Sigmoid colon (tissue), 7 donors: ENCODE data around the gene ZBTB40. TPM values are rescaled to one million over a fixed set of nuclear protein-coding genes. Genes with fewer than 3 reads are reported as not detected.

Experiments
- DNase-seq: peaks from one replicate; pipeline ENCODE4 v3.0.0-alpha.2; 2019
- H3K27ac ChIP-seq, 4 donors: fragments of 200-600 bp; sonication (generic); one replicate each; pipeline ENCODE4 v1.5.1; 2016 to 2019; ENCODE audit warnings: mild to moderate bottlenecking in 1 of 4
- H3K27me3 ChIP-seq, 3 donors: fragments of 200-600 bp; sonication (generic); one replicate each; pipeline ENCODE4 v1.5.1; 2019; ENCODE audit warnings: mild to moderate bottlenecking in 1 of 3
- H3K36me3 ChIP-seq, 4 donors: fragments of 200-600 bp; sonication (generic); one replicate each; pipeline ENCODE4 v1.5.1; 2016 to 2019
- H3K4me1 ChIP-seq, 4 donors: fragments of 200-600 bp; sonication (generic); one replicate each; pipeline ENCODE4 v1.5.1; 2017 to 2019
- H3K4me3 ChIP-seq, 4 donors: fragments of 200-600 bp; sonication (generic); one replicate each; pipeline ENCODE4 v1.5.1; 2017 to 2019; ENCODE audit warnings: mild to moderate bottlenecking in 2 of 4, moderate library complexity in 1 of 4
- H3K9me3 ChIP-seq, 4 donors: fragments of 200-600 bp in 3 of 4; sonication (generic) in 3 of 4; one replicate each; pipeline versions ENCODE4 v1.5.1 to v1.6.1; 2013 to 2019
- EP300 ChIP-seq, 4 donors: sonication (generic); formaldehyde crosslinking; IDR thresholded peaks; one replicate each; pipeline ENCODE4 v1.6.1; 2017; ENCODE audit warnings: antibody characterized with exemption in 4 of 4
- POLR2A ChIP-seq, 2 donors: fragments of 450-650 bp; IDR thresholded peaks; one replicate each; pipeline ENCODE4 v1.6.1; 2016; ENCODE audit warnings: antibody characterized with exemption in 2 of 2, mild to moderate bottlenecking in 2 of 2, moderate library complexity in 2 of 2
- POLR2AphosphoS5 ChIP-seq, 4 donors: sonication (generic); formaldehyde crosslinking; IDR thresholded peaks; one replicate each; pipeline ENCODE4 v1.6.1; 2017; ENCODE audit warnings: antibody characterized with exemption in 4 of 4
- WGBS, 2 donors: extraction: QIAGEN DNeasy Blood & Tissue Kit; methylation state at CpG; one replicate each; pipeline ENCODE4 v1.1.7; 2013; 5-methylcytosine and 5-hydroxymethylcytosine counted together
- intact Hi-C: fragments of 100-400 bp; cut with DNase I; formaldehyde crosslinking; loops from one replicate; pipeline ENCODE4 v1.15.1; 2023
- polyA plus RNA-seq, 3 donors: library from polyadenylated mRNA; stranded (reverse); fragments of 200-250 nt; gene quantifications; one replicate each; pipeline ENCODE4 v1.2.3, GENCODE V29; 2013
- total RNA-seq, 4 donors: library from RNA; depleted of rRNA; stranded (reverse); fragments of >200 nt; gene quantifications; one replicate each; pipeline ENCODE4 v1.1.0, GENCODE V29; 2016
- TF ChIP-seq, protein P1 (sequence below), 4 experiments: fragments of 450-650 bp in 3 of 4; fragments of 200-600 bp in 1 of 4; IDR thresholded peaks; one replicate each; pipeline ENCODE4 v1.5.1; 2016 to 2019; ENCODE audit warnings: antibody characterized with exemption in 4 of 4, mild to moderate bottlenecking in 3 of 4, moderate library complexity in 2 of 4
- donor health status: healthy with polysubstance abuse.
- donor health status: Bipolar disorder and iron deficiency.
- donor health status: healthy.

ZBTB40 gene
- total and polyA plus RNA-seq, 7 donors: 1.8 to 22.2 (median 14.3) TPM

DNA sequence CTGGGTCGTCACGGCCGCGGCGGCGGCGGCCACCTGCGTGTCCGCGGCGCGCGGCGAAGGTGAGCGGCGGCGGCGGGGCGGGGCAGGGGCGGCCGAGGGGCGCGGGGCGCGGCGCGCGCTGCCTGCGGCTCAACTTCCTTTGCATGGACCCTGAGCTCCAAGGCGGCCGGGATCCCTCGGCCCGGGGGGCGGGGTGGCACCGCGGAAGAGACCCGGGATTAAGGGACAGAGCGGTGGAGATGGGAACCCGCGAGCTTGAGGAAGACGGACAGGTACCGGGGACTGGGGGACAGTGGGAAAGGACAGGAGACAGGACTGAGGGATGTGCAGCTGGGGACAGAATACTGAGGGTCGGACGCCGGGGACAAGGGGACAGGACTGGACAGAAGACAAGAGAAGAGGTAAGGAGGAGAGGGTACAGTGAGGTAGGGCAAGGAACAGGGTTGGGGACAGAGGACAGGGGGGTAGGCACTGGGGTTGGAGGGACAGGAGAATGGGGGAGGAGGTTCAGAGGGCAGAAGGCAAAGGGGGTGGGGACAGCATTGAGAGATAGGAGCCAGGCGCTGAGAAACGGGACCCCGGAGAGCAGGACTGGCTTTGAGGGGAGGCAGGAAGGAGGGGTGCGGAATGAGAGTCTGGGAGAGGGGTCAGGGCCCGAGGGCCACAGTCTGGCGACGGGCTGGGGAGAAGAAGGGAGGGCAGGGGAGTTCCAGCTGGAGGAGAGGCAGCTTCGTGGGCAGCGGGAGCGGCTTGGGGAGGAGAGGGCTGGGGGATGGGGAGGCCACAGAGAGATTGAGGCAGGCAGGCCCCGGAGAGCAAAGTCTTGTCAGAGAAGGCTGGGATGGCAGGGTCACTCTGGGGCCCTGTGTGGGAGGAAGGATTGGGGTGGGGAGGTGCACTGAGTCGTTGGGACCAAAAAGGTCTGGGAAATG lies 112.3 kb downstream of the ZBTB40 start:
- H3K9me3 ChIP-seq: no peaks in the 10 kb centered on the region
- 4% methylated on average over 57 of the region's 57 CpGs for WGBS, 2 donors
- no peaks in the 10 kb centered on the region for H3K36me3 ChIP-seq
- H3K4me3 ChIP-seq: no peak overlapping the region
- peaks cover 21 to 78% (median 39%) of the 10 kb centered on the region in 3 donors for H3K27me3 ChIP-seq
- no peak overlapping the region for H3K27ac ChIP-seq
- no peak for DNase-seq
- peaks cover 0 to 8% (median 2%) of the 10 kb centered on the region in 4 donors for H3K4me1 ChIP-seq
- no peak for TF ChIP-seq EP300 (IDR thresholded peaks at IDR 0.05)
- no peak for TF ChIP-seq POLR2A (IDR thresholded peaks at IDR 0.05)
- TF ChIP-seq POLR2AphosphoS5 (IDR thresholded peaks at IDR 0.05): no peak
- TF ChIP-seq, protein P1, sequence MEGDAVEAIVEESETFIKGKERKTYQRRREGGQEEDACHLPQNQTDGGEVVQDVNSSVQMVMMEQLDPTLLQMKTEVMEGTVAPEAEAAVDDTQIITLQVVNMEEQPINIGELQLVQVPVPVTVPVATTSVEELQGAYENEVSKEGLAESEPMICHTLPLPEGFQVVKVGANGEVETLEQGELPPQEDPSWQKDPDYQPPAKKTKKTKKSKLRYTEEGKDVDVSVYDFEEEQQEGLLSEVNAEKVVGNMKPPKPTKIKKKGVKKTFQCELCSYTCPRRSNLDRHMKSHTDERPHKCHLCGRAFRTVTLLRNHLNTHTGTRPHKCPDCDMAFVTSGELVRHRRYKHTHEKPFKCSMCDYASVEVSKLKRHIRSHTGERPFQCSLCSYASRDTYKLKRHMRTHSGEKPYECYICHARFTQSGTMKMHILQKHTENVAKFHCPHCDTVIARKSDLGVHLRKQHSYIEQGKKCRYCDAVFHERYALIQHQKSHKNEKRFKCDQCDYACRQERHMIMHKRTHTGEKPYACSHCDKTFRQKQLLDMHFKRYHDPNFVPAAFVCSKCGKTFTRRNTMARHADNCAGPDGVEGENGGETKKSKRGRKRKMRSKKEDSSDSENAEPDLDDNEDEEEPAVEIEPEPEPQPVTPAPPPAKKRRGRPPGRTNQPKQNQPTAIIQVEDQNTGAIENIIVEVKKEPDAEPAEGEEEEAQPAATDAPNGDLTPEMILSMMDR (IDR thresholded peaks at IDR 0.05): no peak
- intact Hi-C loops: no loop called here

DNA sequence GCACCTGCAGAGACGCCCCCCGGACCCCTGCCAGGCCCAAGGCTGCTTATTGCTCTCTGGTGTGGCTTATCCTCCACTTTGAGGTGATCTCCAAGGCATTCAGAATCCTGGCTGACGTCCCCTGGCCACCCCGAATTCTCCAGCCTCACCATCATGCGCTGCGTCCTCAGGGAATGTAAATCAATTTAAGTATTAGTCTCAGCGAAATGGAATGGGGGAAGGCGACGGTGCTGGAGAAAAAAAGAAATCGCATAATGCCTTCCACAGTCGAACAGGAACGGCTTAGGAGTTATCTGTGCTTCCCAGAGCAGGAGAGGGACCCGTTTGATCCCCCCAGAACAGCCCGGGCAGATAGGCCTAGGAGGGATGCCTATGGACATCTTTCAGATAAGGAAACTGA lies 114.5 kb downstream of the ZBTB40 start:
- peaks cover 21 to 61% (median 31%) of the 10 kb centered on the region in 3 donors for H3K27me3 ChIP-seq
- intact Hi-C loops: no loop called here
- WGBS, 2 donors: 82 to 83% methylated on average over 14 of the region's 14 CpGs
- H3K36me3 ChIP-seq: no peaks in the 10 kb centered on the region
- H3K4me1 ChIP-seq: peaks cover 0 to 8% (median 2%) of the 10 kb centered on the region in 4 donors
- H3K27ac ChIP-seq: no peak overlapping the region
- no peak for DNase-seq
- TF ChIP-seq EP300 (IDR thresholded peaks at IDR 0.05) (no peak), POLR2AphosphoS5 (IDR thresholded peaks at IDR 0.05) (no peak), POLR2A (IDR thresholded peaks at IDR 0.05) (no peak)
- TF ChIP-seq, protein P1 (IDR thresholded peaks at IDR 0.05): no peak
- H3K9me3 ChIP-seq: no peaks in the 10 kb centered on the region
- no peak overlapping the region for H3K4me3 ChIP-seq

DNA sequence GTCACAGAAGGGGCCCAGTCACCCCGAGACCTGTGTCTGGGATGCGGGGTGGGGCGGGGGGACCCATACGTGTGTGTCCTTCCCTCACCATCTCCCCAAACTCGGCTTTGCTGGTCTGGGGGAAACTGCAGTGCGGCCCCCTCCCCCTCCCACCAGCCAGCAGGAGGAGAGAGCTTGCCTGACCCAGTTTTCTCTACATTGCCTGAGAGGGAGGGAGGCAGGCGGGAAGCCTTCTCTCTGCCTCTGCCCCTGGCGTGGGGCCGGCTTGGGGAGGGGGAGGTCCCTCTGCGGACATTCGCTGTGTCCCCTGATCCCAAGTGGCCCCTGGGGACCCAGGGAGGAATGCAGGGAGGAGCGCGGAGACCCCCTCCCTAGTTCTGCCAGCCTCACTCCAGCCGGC lies 115.5 kb downstream of the ZBTB40 start:
- intact Hi-C loops: no loop called here
- H3K36me3 ChIP-seq: no peaks in the 10 kb centered on the region
- H3K27ac ChIP-seq: no peak overlapping the region
- no peak for DNase-seq
- H3K4me1 ChIP-seq: peaks cover 0 to 8% (median 2%) of the 10 kb centered on the region in 4 donors
- no peaks in the 10 kb centered on the region for H3K9me3 ChIP-seq
- TF ChIP-seq, protein P1 (IDR thresholded peaks at IDR 0.05): no peak
- TF ChIP-seq POLR2A (IDR thresholded peaks at IDR 0.05) (no peak), POLR2AphosphoS5 (IDR thresholded peaks at IDR 0.05) (no peak), EP300 (IDR thresholded peaks at IDR 0.05) (no peak)
- peaks cover 21 to 56% (median 30%) of the 10 kb centered on the region in 3 donors for H3K27me3 ChIP-seq
- H3K4me3 ChIP-seq: no peak overlapping the region
- WGBS, 2 donors: 50 to 53% methylated on average over 14 of the region's 14 CpGs

- Histone ChIP-seq H3K27ac (no peak overlapping the region), H3K36me3 (no peaks in the 10 kb centered on the region), H3K4me3 (no peak overlapping the region), H3K27me3 (peaks cover 14 to 56% (median 30%) of the 10 kb centered on the region in 3 donors), H3K9me3 (no peaks in the 10 kb centered on the region), H3K4me1 (peaks cover 0 to 6% (median 1%) of the 10 kb centered on the region in 4 donors)
- whole genome bisulfite sequencing, 2 donors: 50 to 72% methylated on average over 6 of the region's 6 CpGs
- TF ChIP-seq POLR2AphosphoS5 (IDR thresholded peaks at IDR 0.05) (no peak), EP300 (IDR thresholded peaks at IDR 0.05) (no peak), POLR2A (IDR thresholded peaks at IDR 0.05) (no peak)
- TF ChIP-seq, protein P1 (IDR thresholded peaks at IDR 0.05): no peak
- no peak for DNase-seq
- intact Hi-C loops: no loop called here
Observed at GRCh38 chr1:22567994-22568393, 116.3 kb downstream of the ZBTB40 start.
